HG03354 (cell line): Measurements from ENCODE around the gene TGOLN2.
"Not testable (repeated sequence)": the region's sequence is repeated elsewhere in the genome, so short reads cannot be mapped to it uniquely, and the experiment has no call there.

Experiments
- ATAC-seq: cut with Tn5 transposase; IDR thresholded peaks from one replicate; pipeline ENCODE4 v1.9.1; 2021; ENCODE audit warnings: mild to moderate bottlenecking; ENCODE audit not compliant: unreplicated experiment, poor library complexity, severe bottlenecking

The TGOLN2 gene

DNA sequence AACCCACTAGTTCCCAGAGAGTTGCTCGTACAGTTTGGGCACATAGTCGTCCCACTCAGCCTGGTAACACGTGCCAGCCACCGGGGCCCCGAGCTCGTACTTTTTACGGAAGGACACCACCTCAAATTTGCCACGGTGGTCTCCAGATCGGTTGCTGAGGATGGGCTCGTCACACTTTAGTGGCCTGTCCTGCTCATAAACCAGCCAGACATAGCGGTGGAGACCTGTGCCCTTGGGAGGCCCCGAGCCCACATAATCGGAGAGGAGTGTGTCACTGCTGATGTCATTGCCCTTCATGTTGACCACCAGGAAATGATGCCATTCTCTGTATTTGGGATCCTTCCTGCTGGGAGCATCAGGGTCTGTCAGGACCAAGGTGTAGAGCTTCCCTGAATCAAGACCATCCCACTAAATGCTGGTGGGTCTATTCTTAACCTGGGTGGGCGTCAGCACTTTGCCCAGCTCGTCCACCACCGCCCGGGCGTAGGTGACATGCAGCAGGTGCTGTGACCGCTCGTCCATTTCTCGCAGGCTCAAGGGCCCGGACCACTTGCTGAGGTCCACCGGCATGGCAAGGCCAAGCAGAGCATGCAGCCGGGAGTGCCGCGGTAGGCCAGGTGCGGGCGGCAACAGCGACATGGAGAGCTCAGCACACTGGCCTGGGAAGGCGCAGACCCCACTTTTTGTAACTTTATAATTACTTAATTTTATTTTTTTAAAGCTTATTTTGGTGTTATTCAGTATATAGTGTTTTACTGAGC, 13.7 kb upstream of the TGOLN2 start:
- no peak for ATAC-seq

DNA sequence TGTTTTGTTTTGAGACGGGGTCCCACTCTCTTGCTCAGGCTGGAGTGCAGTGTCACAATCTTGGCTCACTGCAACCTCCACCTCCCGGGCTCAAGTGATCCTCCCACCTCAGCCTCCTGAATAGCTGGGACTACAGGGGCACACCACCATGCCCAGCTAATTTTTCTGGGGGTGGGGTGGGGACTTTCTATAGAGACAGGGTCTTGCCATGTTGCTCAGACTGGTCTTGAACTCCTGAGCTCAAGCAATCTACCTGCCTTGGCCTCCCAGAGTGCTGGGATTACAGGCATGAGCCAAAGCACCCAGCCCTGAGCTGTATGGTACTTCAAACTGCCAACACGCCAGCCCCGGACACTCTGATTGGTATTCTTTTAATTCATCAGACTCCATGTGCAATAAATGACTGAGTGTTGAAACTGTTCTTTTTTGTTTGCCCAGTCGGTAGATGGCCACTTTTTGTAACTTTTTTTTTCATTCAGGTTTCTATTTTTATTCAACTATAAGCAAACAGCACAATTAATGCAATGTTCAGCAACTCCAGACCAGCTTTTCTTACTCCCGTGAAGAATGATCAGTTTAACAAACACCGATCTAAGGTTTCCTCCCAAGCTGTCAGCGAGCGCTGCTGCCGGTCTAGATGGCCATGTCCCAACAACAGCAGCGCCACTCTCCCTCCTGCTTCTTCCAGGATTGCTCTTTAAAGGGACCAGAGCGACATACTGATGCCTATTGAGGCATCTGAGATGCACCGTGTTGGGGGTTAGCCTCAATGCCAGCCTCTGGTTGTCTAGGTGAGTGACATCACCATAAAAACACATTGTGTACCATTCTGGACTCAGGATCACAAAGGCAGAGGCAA, 12.5 kb upstream of the TGOLN2 start:
- ATAC-seq = no peak

DNA sequence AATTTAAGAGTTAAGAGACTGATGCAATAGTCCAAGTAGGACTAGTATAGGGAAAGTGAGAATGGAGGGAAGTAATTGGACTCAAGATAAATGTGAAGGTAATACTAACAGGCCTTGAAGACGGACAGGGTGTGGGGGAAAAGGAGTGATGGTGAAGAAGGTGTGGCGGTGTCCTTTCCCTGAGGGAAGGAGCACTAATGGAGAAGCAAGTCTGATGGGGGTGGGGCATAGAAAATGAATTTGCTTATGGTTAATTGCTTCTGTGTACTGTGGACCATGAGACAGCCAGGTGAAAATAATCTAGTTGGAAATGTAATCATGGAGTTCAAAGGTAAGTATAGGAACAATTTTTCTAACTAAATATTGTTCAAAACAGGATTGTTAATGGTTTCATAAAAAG, 7.1 kb upstream of the TGOLN2 start:
- ATAC-seq = no peak

DNA sequence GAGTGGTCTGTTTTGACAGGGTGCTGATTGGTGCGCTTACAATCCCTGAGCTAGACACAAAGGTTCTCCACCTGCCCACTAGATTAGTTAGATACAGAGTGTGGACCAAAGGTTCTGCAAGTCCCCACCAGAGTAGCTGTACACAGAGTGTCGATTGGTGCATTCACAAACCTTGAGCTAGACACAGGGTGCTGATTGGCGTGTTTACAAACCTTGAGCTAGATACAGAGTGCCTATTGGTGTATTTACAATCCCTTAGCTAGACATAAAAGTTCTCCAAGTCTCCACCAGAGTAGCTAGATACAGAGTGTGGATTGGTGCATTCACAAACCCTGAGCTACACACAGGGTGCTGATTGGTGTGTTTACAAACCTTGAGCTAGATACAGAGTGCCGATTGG, 6.1 kb upstream of the TGOLN2 start:
- not testable (repeated sequence) for ATAC-seq

DNA sequence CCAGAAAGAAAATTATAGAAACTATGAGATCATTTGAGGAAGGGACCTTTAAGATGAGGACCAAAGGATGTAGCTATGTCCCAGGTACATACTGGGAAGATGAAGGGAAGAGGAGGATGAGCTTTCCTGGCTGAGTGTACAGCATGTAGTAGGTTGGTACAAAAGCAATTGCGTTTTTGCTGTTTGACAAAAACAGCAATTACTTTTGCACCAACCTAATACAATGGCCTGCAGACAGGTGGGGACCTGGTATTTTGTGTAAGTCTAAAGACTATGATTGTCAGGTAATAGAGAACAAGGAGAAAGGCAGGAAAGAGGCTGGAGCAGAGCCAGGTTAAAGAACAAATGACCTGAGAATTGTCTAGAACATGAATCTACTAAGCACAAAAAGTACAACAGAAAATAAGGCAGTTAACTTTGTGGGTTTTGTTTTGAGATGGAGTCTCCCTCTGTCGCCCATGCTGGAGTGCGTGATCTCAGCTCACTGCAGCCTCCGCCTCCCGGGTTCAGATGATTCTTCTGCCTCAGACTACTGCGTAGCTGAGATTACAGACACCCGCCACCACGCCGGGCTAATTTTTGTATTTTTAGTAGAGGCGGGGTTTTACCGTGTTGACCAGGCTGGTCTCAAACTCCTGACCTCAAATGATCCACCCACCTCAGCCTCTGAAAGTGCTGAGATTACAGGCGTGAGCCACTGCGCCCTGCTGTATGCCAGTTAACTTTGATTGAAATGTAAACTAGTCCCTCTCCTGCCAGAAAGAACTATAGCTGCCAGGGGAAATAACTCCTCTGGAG, 3.2 kb upstream of the TGOLN2 start:
- no peak for ATAC-seq

GRCh38 chr2:85329701-85330100, 1.9 kb upstream of the TGOLN2 start:
- not testable (repeated sequence) for ATAC-seq

DNA sequence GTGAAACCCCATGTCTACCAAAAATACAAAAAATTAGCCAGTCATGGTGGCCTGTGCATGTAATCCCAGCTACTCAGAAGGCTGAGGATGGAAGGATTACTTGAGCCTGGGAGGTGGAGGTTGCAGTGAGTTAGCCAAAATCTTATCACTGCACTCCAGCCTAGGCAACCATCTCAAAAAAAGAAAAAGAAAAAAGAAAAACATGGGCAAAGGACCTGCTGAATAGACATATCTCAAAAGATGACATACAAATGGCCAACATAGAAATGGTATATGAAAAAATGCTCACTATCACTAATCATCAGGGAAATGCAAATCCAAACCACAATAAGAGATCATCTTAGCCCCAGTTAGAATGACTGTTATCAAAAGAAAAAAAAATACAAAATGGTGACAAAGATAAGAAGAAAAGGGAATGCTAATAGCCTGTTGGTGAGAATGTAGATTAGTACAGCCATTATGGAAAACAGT, 1.4 kb upstream of the TGOLN2 start:
- ATAC-seq = no peak

- ATAC-seq = peak; percentile 42
Measured at GRCh38 chr2:85327160-85327821, 498 bp downstream of the TGOLN2 start.

DNA sequence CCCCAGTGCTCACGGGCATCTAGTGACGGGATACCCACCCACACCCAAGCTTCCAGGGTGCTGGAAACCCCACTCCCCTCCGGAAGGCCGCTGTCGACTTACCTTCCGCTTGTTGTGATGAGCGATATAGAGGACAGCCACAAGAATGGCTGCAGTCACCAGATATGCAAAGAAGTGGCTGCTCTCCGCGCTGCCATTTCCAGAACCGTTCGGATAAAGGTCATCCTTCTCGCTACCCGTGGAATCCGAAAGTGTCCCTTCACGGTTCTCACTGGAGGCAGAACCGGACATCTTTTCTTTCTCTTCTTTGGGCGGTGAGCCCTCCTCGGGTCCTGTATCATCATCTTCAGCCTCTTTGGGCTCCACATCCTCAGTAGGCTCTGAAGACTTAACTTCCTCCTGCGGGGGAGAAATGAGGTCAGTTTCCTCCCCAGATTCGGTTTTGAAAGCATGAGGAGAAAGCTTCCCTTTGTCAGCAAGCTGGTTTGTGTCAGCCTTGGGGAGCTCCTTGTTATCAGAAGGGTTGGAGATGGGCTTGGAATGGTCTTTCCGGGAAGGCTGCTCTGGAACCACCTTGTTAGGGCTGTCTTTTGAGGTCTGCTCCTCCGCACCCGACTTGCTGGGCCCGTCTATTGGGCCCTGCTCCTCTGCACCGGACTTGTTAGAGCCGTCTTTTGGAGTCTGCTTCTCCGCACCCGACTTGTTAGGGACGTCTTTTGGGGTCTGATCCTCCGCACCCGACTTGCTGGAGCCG, 1.2 kb downstream of the TGOLN2 start:
- ATAC-seq = peak; percentile 24

GRCh38 chr2:85325466-85325811, 2.4 kb downstream of the TGOLN2 start:
- no peak for ATAC-seq

- no peak for ATAC-seq
Measured at GRCh38 chr2:85324639-85325465, 2.9 kb downstream of the TGOLN2 start.

DNA sequence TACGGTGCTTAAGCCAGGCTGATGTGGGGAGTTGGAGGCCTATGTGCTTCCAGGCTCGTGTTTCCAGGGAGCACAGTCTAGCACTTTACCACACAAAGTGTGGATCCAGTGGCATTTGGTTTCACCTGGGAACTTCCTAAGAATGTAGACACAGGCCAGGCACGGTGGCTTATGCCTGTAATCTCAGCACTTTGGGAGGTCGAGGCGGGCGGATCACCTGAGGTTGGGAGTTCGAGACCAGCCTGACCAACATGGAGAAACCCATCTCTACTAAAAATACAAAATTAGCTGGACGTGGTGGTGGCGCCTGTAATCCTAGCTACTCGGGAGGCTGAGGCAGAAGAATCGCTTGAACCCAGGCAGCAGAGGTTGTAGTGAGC, 3.8 kb downstream of the TGOLN2 start:
- not testable (repeated sequence) for ATAC-seq

GRCh38 chr2:85323351-85323987, 4.3 kb downstream of the TGOLN2 start:
- ATAC-seq = no peak

GRCh38 chr2:85319796-85320195, 8.0 kb downstream of the TGOLN2 start:
- ATAC-seq = no peak

DNA sequence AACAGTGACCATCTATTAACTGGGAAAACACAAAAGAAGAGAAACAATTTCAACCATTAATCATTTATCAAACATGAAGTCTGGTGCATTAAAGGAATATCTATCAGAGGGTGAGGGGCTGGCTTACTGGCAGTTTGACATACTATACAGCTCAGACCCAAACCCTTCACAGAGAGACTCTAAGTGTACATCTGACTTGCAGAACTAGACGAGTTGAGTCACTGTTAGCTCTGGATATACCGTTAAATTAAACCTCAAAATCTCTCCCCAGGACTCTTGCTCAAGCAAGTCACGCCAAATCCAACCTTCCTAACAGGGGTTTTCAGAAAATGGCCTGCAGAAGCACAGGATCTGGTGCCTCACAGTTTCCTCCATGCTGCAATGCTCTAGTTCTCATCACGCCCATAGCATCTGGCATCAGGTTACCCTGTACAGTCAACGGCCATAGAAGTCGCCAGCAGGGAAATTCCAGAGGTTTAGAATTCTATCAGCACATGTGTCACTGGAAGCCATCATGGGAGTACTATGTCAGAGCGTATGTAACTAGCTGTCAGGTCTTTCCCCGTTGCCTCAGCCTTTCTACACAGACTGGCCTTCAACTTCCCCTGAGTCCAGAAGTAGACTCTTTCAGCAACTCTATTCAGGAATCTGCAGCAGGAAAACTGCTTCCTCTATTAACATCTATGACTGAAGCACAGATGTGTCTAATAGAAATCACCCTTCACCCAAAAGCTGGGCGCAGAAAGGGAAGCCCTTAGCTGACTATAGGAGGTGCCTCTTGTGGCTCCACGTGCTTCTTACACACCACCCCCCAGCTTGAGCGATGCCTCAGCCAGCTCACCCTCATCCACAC, 9.3 kb downstream of the TGOLN2 start:
- ATAC-seq = no peak

DNA sequence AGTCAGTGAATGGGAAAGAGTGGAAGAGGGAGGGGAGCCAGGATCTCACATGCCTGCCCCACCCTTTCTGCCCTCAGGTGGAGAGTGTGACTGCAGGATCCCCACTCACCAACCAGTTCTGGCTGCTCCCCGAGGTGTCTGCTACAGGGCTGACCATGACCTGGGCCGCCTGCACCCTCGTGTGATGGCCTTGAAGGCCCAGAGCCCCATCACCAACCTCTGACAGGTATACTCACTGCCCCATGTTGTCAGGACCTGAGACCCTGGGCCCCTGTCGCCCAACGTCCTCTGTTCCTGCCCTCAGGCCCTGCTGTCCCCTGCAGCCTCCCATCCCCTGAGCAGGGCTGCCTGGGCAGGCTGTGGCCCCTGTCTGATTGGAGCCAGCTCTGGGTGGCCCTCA, 11.9 kb downstream of the TGOLN2 start:
- not testable (repeated sequence) for ATAC-seq

GRCh38 chr2:85314884-85315242, 12.9 kb downstream of the TGOLN2 start:
- ATAC-seq = no peak
